NCI-H524 (cell line): ENCODE measurements around the gene OSM.

Experiments used
- DNase-seq, 2 experiments: peaks; one replicate each; lab custom pipeline; 2025; lab: John Stamatoyannopoulos, UW

OSM gene

DNA sequence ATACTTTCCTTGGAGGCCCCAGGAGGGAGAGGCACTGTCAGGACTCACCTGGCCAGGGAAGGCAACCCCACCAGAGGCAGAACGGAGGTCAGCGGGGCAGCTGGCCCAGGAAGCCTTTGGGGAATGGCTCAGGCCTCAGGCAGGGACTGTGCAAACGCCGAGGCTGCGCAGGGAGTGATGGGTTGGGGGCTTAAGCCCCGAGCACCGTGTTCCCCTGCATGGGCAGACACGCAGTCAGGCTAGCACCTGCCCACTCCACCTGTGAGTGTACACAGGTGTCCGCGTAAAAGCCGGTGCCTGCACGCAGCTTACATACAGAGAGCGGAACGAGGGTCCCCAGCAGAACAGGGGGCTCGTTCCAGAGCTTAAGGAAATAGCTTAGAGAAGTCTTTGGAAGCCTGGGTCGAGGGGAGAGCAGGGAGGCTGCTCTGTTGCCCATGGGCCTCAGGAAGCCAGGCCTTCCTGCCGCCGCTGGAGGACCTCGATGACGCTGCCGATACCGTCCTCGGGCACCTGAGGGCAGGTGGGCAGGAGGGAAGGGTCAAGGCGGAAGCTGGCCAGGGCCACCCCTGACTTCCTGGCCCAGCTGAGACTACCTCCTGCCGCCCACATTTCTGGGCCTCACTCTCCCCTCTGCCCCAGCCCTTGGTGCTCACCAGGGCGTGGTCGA, 18.7 kb upstream of the OSM start:
- no peak for DNase-seq

DNA sequence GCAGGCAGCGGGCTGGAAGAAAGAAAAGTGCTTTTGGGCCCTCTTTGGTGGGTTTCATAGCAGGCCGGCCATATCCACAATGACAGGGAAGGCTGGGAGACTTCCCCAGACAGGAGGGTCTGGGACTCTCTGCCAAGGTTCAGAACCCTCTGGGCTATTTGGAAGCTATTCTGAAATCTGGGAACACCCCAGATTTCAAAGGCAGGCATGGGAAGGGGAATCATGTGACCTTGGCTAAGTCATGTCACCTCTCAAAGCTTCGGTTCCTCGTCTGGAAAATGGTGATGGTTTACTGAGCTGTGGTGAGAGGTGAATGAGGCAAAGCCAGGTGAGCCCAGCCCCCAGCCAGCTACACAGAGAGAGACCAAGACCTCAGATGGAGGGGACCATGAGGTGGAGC, 18.0 kb upstream of the OSM start:
- no peak for DNase-seq

DNA sequence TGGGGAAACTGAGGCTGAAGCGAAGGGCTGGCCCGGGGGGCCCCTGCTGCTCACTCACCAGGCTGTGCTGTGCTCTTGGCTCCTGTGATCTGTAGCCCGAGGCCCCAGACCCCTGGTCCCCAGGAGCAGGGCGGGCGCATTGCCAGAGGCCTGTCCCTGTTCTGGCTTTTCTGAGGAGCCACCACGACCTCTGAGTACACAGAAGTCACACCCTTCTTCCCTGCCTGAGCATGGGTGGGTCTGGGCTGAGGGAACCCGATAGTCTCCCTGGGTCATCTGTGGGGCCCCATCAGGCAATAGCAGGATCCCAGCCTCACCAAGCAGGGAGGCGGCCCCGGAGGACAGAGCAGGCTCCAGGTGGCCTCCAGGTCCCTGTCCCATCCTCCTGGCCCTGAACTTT, 17.5 kb upstream of the OSM start:
- DNase-seq, result no peak

DNA sequence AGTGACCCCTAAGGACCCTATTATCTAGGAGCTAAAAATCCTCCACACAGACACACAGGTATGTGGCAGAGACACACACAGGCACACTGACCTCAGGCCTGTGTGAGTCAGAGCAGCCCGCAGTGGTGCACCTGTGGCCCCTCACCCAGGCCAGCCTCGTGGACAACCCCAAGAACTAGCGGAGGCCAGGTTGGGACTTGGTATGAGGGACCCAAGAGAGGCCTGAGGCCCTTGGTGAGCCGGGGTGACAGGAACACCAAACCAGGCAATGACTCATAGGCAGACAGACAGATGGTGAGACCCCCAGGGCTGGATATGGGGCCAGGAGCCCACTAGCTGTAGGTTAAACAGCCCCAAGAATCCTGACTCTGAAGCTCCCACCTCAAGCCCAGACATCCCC, 16.7 kb upstream of the OSM start:
- no peak for DNase-seq

DNA sequence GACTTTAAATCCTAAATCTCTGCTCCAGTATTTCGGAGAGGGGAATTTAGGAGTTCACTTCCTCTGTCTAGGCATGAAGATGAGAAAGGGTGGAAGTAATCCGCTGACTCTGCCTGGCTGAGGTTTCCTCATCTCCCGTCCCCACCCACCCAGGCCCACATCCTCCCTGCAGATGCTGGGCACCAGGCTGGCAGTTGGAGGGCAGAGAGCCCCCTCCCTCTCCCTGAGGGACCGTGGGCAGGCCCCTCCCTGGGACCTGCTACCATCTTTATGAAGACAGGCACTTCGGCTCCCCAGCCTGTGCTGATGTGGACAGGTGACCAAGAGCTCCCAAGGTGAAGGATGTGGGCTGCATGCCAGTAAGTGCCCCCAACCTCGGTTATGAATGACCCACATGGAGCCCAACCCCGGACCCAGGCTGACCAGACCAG, 16.0 kb upstream of the OSM start:
- no peak for DNase-seq

DNA sequence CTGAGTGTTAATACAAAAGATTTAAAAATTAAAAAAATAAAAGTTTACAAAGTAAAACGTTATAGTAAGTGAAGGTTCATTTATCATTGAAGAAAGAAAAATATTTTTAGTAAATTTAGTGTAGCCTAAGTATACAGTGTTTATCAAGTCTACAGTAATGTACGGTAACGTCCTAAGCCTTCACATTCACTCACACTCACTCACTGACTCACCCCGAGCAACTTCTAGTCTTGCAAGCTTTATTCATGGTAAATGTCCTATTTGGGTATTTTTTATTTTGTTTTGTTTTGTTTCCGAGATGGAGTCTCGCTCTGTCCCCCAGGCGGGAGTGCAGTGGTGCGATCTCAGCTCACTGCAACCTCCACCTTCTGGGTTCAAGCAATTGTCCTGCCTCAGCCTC, 13.9 kb upstream of the OSM start:
- no peak for DNase-seq

DNA sequence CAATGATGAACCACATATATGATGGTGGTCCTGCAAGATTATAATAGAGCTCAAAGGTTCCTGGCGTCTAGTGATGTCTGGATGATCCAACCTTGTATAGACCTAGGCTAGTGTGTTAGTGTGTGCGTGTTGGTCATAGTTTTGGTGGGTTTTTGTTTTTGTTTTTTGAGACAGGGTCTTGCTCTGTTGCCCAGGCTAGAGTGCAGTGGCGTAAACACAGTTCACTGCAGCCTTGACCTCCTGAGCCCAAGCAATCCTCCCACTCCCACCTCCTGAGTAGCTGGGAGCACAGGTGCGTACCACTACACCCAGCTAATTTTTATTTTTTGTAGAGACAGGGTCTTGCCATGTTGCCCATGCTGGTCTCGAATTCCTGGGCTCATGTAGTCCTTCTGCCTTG, 13.3 kb upstream of the OSM start:
- no peak for DNase-seq

DNA sequence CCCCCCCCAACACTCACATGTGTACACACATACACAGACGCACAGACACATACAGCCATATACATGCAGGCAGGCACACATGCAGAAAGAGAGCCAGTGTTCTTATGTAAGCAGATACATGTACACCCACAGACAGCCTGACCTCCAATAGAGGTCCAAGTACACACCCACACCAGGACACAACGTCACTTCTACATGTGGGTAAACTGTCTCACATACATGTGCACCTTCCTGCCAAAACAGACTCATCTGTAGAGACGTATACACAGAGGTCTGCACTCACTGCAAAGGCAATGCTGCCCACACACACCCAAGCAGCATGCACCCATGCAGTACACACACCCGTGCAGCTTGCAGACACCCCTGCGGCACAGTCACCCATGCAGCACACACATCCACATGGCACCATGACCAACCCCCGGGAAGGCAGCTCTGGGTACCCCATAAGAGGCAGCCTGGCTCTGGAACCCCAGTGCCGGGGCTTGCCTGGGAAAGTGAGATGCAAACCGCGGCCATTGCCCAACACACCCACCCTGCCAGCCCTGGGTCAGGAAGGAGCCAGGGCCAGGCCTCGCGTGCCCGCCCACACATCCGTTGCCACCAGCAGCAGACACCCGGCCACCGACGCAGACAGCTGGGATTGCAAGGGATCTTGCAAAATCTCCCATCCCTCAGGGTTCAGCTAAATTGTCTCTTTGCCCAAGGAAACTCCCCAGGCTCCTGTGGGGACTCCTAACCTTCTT, 12.6 kb upstream of the OSM start:
- DNase-seq, result no peak

DNA sequence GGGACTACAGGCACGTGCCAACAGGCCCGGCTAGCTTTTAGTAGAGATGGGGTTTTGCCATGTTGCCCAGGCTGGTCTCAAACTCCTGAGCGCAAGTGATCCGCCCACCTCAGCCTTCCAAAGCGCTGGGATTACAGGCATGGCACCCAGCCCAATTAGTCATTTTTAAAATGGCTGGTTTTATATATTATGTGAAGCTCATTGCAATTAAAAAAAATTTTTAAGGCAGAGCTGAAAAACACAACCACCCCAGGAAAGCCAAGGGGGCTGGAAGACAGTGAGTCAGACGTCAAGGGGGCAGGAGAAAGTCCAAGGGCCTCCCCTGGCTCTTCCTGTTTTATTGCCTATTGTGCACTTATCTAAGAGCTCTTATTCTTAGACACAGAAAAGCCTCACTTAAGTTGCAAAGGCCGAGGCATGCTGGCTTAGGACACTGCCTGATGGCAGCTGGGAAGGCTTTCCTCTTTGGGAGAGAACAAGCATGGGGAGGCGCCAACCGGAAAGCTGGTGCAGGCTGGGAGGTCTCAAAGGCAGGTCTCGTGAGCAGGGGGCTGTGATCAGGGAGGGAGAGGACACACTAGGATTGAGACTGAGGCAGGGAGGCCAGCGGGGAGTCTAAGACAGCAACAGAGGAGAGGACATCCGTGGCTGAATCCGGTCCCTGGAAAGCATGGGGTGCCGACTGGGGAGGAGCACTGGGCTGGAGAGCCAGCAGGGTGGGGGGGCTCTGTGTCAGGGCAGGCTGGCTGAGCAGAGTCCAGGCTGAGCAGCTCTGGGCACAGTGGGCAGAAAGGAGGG, 11.1 kb upstream of the OSM start:
- DNase-seq, result no peak

DNA sequence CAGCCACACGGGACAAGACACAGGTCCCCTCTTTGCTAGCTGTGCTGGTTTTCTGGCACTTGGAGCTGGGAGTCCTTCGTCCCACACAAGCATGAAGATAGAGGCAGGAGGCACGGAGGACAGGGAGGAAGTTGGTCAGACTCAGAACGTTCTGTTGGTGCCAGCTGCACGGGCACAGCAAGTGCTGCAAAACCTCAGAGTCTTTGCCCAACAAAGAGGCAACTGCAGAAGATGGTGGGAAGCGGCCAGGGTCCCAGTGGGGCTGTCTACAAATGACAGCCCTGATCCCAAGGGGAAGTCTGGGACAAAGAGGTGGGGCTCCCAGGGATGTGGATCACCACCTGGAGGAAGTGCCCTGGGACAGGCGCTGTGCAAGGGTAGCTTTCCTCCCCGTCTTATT, 9.4 kb upstream of the OSM start:
- DNase-seq, result no peak

DNA sequence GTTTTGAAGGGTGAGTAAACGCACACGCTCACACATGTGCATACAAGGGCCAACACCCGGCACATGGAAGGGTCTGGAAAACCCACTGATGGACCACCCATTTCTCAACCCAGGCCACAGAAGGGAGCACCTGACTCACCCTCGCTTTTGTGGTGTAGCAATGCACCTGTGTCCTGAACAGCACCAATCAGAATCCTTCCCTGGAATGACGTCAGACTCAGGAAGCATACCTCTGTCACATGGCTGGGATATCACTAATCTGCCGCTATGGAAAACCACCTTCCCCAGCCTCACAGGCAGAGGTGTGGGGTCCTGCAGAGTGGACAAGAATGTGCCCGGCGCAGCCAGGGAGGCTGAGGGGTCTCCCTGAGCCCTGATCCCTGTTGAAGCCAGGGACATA, 9.0 kb upstream of the OSM start:
- no peak for DNase-seq

DNA sequence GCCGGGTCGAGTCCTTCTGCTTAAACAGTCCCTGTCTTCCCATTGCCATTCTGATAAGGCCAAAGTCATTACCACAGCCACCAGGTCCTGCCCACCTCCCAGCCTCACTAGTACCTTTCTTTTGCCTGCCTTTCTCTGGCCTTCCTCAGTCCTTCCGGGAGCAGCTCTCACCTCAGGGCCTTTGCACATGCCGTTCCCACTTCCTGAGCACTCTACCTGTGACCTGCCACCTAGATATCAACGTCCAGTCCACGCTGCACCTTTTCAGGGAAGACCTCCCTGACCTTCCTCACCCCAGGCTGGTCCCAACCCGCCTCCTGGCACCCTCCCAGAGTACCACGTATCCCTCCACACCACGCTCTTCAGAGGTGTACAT, 7.8 kb upstream of the OSM start:
- no peak for DNase-seq

DNA sequence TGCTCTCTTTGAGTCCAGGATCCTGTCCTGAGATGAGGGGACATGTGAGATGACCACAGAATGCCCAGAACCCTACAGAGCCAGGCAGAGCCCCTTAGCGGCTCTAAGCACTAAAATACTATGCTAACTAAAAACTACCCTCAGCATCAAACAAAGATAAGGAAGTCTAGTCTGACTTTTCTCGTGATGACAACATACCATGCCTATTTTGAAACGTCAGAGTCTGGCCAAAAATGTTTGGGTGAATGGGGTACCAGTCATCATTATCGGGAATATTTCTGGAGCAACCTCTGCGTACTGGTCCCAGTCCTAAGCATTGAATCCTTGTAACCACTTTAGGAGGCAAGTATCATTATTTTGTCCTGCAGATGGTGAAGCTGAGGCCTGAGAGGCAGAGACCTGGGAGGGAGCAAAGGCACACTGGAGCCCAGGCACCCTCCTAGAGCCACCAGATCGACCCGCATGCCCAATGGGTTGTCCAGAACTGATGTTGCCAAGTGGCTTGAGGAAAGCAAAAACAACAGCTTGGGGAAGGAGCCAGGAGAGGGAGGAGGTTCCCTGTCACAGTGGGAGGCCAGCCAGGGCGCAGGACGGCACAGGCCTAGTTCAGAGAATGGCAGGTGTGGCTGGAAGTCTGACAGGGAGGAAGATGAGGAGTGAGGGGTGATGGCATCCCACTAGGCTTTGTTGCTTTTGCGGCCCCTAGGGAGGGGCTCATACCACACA, 7.2 kb upstream of the OSM start:
- DNase-seq, result no peak

DNA sequence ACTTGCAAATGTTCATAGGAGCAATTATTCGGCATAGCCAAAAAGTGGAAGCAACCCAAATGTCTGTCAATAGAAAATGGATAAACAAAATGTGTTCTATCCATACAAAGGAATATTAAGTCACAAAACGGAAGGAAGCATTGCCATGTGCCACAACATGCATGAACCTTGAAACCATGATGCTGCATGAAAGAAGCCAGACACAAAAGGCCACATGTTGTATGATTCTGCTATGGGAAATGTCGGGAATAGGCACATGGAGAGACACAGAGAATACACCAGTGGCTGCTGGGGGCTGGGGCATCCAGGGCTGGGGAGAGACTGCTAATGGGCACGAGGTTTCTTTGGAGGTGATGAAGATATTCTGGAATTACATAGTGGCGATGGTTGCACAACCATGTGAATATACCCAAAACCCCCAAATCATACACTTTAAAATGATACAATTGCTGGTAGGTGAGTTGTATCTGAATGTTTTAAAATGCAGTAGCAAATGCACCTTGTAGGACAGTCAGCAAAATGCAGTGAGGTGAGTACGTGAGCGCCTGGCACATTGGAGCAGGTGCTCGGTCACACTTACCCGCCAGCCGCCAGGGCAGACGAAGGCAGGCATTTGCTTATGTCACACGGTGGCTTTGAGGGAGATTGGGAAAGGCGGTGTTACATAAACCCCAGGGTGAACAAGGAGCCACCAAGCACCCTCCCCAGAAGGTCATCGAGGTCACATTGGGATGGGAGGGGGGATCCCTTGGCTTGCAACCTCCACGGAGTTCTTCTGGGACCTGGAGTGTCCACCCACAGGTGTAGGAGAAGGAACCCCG, 6.3 kb upstream of the OSM start:
- no peak for DNase-seq

DNA sequence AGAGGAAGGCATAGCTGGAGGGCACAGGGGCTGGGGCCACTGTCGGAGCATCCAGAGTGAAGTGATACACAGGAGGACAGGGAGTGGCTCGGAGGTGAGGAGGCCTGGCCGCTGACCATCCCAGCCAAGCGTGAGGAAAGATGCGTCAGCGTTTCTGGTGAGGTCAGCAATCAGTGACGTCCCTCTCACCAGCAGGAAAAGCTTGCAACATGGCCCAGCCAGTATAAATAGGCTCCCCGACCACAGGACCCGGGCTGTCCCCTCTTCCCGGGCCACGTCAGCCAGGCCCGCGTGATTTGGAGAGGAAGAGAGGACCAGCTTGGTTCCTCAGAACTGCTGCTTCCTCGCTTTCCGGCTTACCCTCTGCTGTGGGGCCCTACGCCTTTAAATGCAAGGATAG, 4.2 kb upstream of the OSM start:
- no peak for DNase-seq

DNA sequence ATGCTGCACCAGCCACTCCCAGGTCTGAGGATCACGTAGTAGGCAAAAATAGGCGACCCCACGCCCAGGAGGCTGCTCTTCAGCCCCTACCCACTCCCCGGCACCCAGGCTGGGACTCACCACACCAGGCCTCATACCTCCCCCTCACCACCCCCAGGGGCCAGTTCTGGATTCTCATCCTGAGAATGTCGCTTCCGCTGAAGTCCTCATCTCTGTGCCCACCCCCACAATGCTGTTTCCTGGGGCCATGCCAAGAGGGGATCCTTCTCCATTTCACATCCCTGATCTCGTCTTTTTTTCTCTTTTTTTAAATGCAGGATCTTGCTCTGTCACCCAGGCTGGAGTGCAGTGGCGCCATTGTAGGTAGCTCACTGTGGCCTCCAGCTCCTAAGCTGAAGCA, 1.7 kb upstream of the OSM start:
- DNase-seq, result no peak

DNA sequence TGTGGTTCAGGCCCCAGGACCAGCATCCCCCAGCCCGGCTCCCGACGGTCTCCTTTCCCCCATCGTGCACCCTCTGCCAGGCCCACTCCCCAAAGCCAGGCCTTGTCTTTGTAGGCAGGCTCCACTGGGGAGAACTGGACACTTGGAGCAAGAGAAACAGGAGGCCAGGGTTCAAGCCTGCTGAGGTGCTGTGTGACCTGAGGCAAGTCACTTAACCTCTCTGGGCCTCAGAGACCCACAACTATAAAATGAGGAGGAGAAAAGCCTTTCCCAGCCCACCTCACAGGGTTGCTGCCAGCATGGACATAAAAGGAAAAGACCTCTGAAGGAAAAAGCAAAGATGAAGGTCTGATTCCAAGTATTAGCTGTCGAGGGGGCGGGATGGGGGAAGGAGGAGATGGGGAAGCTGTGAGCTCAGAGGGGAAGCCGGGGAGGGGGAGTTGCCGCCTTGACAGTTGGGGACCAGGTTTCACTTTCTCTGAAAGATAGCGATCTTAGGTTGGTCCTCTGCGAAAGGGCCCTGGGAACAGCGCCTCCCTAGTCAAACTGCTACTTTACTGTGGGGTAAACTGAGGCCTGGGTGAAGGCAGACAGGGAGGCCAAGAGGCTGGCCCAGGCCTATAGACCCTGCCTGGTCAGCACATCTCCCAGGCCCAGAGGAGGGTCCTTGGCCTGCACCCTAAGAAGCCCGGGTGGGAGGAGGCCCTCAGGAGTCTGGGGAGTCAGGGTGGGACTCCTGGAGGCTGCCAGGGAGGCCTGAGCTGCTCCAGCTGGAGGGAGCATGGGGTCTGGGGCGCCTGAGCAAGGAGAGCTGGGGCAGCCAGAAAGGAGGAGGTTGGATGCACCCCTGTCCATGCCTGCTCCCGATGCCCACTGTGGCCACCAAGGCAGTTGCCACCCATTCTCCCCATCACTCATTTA, 991 bp upstream of the OSM start:
- no peak for DNase-seq

DNA sequence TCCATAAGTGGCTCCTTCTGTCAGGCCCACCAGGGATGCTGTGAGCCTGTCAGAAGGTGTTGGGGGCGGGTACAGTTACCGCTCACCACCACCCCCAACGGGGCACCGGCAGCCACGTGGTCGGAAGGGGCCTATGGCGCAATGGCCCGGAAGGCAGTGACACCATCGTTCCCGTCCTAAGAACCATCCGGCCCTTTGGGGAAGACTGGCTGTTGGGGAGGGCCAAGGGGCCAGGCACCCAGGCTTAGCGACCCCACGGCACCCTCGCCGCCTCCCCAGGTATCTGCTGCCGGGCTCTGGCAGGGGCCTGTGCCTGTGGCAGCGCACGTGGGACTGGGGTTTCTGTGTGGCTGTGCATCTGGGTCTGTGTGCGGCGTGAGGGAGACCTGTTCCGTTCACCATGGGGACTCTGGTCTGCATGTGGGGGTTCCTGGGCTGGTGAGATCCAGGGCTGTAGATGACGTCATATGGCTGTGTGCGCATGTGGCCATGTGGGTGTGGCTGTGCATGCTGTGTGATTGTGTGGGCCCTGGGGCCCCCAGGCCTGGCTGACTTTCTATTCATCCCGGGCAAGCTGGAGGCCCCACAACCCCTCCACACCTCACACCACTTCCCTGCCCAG, 717 bp downstream of the OSM start:
- DNase-seq, result no peak

DNA sequence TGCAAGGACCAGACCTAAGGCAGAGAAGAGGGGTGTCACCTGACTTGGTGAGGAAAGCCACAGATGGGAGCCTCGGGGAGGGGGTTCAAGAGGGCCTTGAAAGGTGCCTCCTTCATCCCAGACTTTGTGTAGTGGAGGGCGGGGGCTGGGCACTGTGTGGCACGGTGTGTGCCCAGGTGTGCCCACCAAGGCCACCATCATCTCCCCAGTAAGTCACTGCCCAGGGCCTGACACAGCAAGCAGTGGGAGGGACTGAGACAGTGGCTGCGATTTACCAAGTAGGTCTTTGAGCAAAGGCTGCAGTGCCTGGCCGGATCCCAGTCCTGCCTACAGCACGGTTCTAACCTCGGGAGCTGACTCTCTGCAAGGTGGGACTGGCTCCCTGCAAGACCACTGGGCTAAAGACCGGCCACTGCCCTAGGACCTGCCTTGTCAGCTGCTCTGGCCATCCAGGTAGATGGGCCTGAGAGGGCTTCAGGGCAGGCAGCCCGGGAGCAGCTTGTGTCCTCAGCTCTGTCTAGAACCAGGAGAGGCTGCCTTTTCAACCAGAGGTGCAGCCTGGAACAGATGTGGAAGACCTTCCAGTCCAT, 1.4 kb downstream of the OSM start:
- no peak for DNase-seq

DNA sequence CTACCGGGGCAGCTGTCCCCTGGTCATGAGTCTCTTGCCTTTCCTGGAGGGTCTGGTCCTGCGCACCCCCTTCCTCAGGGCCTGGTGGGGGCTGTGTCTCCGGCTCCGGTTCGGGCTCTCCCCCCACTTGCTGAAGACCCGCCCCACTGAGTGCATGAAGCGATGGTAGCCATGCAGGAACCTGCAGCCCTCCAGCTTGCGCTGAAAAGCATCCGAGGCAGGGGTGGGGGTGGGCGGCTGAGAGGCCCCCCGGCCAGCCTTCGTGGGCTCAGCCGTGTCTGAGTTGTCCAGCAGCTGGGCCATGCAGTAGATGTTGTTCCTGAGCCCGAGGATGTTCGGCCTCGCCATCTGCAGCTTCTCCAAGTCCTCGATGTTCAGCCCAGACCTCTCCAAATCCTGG, 2.8 kb downstream of the OSM start:
- DNase-seq, result no peak
